Right atrium auricular region (tissue), 2 donors: ENCODE data around the gene SSBP3. TPM values are rescaled to one million over a fixed set of nuclear protein-coding genes. Genes with fewer than 3 reads are reported as not detected.
"Not testable (repeated sequence)": the region's sequence is repeated elsewhere in the genome, so short reads cannot be mapped to it uniquely, and the experiment has no call there.

Source experiments
- DNase-seq: peaks from one replicate; pipeline ENCODE4 v3.0.0-alpha.2; 2019; ENCODE audit warnings: low spot score
- H3K27ac ChIP-seq, 2 donors: fragments of 200-600 bp; sonication (generic); 1 replicate in 1 of 2; 2 replicates in 1 of 2; pipeline ENCODE4 v1.5.1; 2016 to 2019
- H3K27me3 ChIP-seq, 2 donors: fragments of 200-600 bp; sonication (generic); one replicate each; pipeline versions ENCODE4 v1.5.1 to v1.6.0; 2017 to 2019
- H3K36me3 ChIP-seq: fragments of 200-600 bp; sonication (generic); one replicate; pipeline ENCODE4 v1.5.1; 2016
- H3K4me1 ChIP-seq, 2 donors: fragments of 200-600 bp; sonication (generic); one replicate each; pipeline versions ENCODE4 v1.5.1 to v1.6.0; 2017 to 2019
- H3K4me3 ChIP-seq, 2 donors: fragments of 200-600 bp; sonication (generic); 1 replicate in 1 of 2; 2 replicates in 1 of 2; pipeline ENCODE4 v1.5.1; 2017 to 2019; ENCODE audit warnings: mild to moderate bottlenecking in 1 of 2, moderate library complexity in 1 of 2
- H3K9me3 ChIP-seq, 2 donors: fragments of 200-600 bp; sonication (generic); one replicate each; pipeline ENCODE4 v1.5.1; 2019
- CTCF ChIP-seq, 2 donors: fragments of 200-600 bp; sonication (generic); IDR thresholded peaks; one replicate each; pipeline ENCODE4 v1.5.1; 2019; ENCODE audit warnings: antibody characterized with exemption in 2 of 2
- total RNA-seq, 2 donors: library from RNA; depleted of rRNA; stranded (reverse); fragments of >200 nt; gene quantifications; one replicate each; pipeline ENCODE4 v1.1.0, GENCODE V29; 2016

The SSBP3 gene
- total RNA-seq, 2 donors from 2014 or later = 15.2 to 16.6 TPM

GRCh38 chr1:54219688-54220003 is 186.5 kb downstream of the SSBP3 start:
- peaks cover 0 to 23% of the 10 kb centered on the region in 2 donors for H3K4me1 ChIP-seq
- no peaks in the 10 kb centered on the region for H3K27me3 ChIP-seq
- peaks cover 45% of the 10 kb centered on the region for H3K36me3 ChIP-seq
- no peak for TF ChIP-seq CTCF (IDR thresholded peaks at IDR 0.05)
- DNase-seq = no peak
- H3K4me3 ChIP-seq = no peak overlapping the region
- no peaks in the 10 kb centered on the region for H3K9me3 ChIP-seq
- H3K27ac ChIP-seq = peak overlapping the region; percentile 53 to 57

GRCh38 chr1:54218883-54219687 is 187.1 kb downstream of the SSBP3 start:
- H3K27me3 ChIP-seq = no peaks in the 10 kb centered on the region
- peaks cover 51% of the 10 kb centered on the region for H3K36me3 ChIP-seq
- no peak for TF ChIP-seq CTCF (IDR thresholded peaks at IDR 0.05)

GRCh38 chr1:54215523-54215922 is 190.7 kb downstream of the SSBP3 start:
- no peak for DNase-seq
- Histone ChIP-seq H3K27me3 (no peaks in the 10 kb centered on the region), H3K4me3 (no peak overlapping the region), H3K36me3 (peaks cover 86% of the 10 kb centered on the region), H3K27ac (no peak overlapping the region), H3K9me3 (no peaks in the 10 kb centered on the region), H3K4me1 (peaks cover 0 to 19% of the 10 kb centered on the region in 2 donors)
- no peak for TF ChIP-seq CTCF (IDR thresholded peaks at IDR 0.05)

More at GRCh38 chr1:54218883-54219687, 187.1 kb downstream of the SSBP3 start:
- Histone ChIP-seq H3K4me3 (no peak overlapping the region), H3K9me3 (no peaks in the 10 kb centered on the region), H3K4me1 (peaks cover 0 to 23% of the 10 kb centered on the region in 2 donors), H3K27ac (peak overlapping the region in 1 of 2 donors; percentile 53)
- no peak for DNase-seq

- no peaks in the 10 kb centered on the region for H3K9me3 ChIP-seq
- no peak for DNase-seq
- no peaks in the 10 kb centered on the region for H3K4me1 ChIP-seq
- no peak for TF ChIP-seq CTCF (IDR thresholded peaks at IDR 0.05)
- peaks cover 95% of the 10 kb centered on the region for H3K36me3 ChIP-seq
- H3K27me3 ChIP-seq = no peaks in the 10 kb centered on the region
- H3K4me3 ChIP-seq = no peak overlapping the region
- H3K27ac ChIP-seq = no peak overlapping the region
Observed at GRCh38 chr1:54212872-54213271, 193.3 kb downstream of the SSBP3 start.

- not testable (repeated sequence) for H3K9me3 ChIP-seq, H3K4me3 ChIP-seq, H3K27ac ChIP-seq, H3K4me1 ChIP-seq, H3K27me3 ChIP-seq, DNase-seq
- H3K36me3 ChIP-seq = peaks cover 69% of the 10 kb centered on the region
Observed at GRCh38 chr1:54207896-54208295, 198.3 kb downstream of the SSBP3 start.

GRCh38 chr1:54207287-54207686 is 198.9 kb downstream of the SSBP3 start:
- no peaks in the 10 kb centered on the region for H3K27me3 ChIP-seq
- H3K4me1 ChIP-seq = no peaks in the 10 kb centered on the region
- TF ChIP-seq CTCF (IDR thresholded peaks at IDR 0.05) = no peak
- no peak for DNase-seq
- H3K9me3 ChIP-seq = no peaks in the 10 kb centered on the region
- no peak overlapping the region for H3K4me3 ChIP-seq
- no peak overlapping the region for H3K27ac ChIP-seq
- peaks cover 63% of the 10 kb centered on the region for H3K36me3 ChIP-seq
